H1 (cell line): ENCODE results near the gene LEMD2. TPM values are rescaled to one million over a fixed set of nuclear protein-coding genes. Genes with fewer than 3 reads are reported as not detected.

Experiments
- CTCF ChIA-PET: fragments of 300-600 bp; sonication (Branson Sonifier 250); formaldehyde crosslinking; loops from one replicate; lab custom pipeline; 2021; ENCODE audit not compliant: partially characterized antibody; lab: Charles Lee
- POLR2A ChIA-PET: fragments of 300-600 bp; sonication (Branson Sonifier 250); formaldehyde crosslinking; loops from one replicate; lab custom pipeline; 2021; ENCODE audit warnings: inconsistent platforms; ENCODE audit not compliant: partially characterized antibody; lab: Charles Lee
- DNase-seq, 2 experiments: peaks; one replicate each; pipeline versions ENCODE4 v3.0.0 to v3.0.0-alpha.2; 2010 to 2022; ENCODE audit warnings: low spot score in 2 of 2, low read depth in 1 of 2, mixed read lengths in 1 of 2
- FAIRE-seq: peaks from 2 replicates; lab custom pipeline; 2011; peaks lifted over from hg19 to GRCh38; lab: Jason Lieb, UNC
- H2AFZ ChIP-seq: 2 replicates; pipeline ENCODE4 v1.8.1; 2012; ENCODE audit warnings: low read length, inconsistent platforms
- H2AK5ac ChIP-seq: 2 replicates; pipeline ENCODE4 v1.6.1; 2013; ENCODE audit warnings: low read depth, low read length
- H2BK120ac ChIP-seq: replicated peaks from 2 replicates; pipeline ENCODE3; 2013; ENCODE audit warnings: low read depth, low read length, inconsistent platforms
- H2BK12ac ChIP-seq: 2 replicates; pipeline ENCODE4 v1.6.1; 2013; ENCODE audit warnings: low read depth, low read length
- H2BK15ac ChIP-seq: 2 replicates; pipeline ENCODE4 v1.6.1; 2013; ENCODE audit warnings: low read length
- H2BK20ac ChIP-seq: 2 replicates; pipeline ENCODE4 v1.6.1; 2013; ENCODE audit warnings: low read length
- H2BK5ac ChIP-seq: 2 replicates; pipeline ENCODE4 v1.6.1; 2013; ENCODE audit warnings: low read depth, low read length
- H3K14ac ChIP-seq: 2 replicates; pipeline ENCODE4 v1.6.1; 2013; ENCODE audit warnings: inconsistent platforms; ENCODE audit not compliant: insufficient read length
- H3K18ac ChIP-seq: 2 replicates; pipeline ENCODE4 v1.6.1; 2013; ENCODE audit warnings: low read length; ENCODE audit errors: extremely low read depth
- H3K23ac ChIP-seq: 2 replicates; pipeline ENCODE4 v1.6.1; 2013; ENCODE audit warnings: inconsistent platforms; ENCODE audit not compliant: insufficient read length
- H3K23me2 ChIP-seq: 2 replicates; pipeline ENCODE4 v1.6.1; 2013; ENCODE audit warnings: low read depth, low read length
- H3K27ac ChIP-seq: 2 replicates; pipeline ENCODE4 v1.6.1; 2011; ENCODE audit warnings: low read depth, low read length, inconsistent platforms
- H3K27me3 ChIP-seq, 4 experiments: replicated peaks in 1 of 4; 1 replicate in 1 of 4; 2 replicates in 3 of 4; pipeline versions ENCODE4 v1.6.1 to v1.8.1; 2011 to 2013; ENCODE audit warnings: low read length in 3 of 4, mild to moderate bottlenecking in 3 of 4, inconsistent platforms in 2 of 4, mixed read lengths in 2 of 4, moderate library complexity in 1 of 4; ENCODE audit not compliant: control insufficient read depth in 3 of 4, insufficient read depth in 3 of 4; ENCODE audit errors: extremely low read depth in 1 of 4
- H3K36me3 ChIP-seq, 4 experiments: 2 replicates each; pipeline versions ENCODE4 v1.6.1 to v1.8.1; 2011 to 2013; ENCODE audit warnings: mild to moderate bottlenecking in 4 of 4, low read length in 3 of 4, moderate library complexity in 2 of 4, control low read depth in 1 of 4, inconsistent platforms in 1 of 4; ENCODE audit not compliant: insufficient read depth in 4 of 4, control insufficient read depth in 2 of 4
- H3K4ac ChIP-seq: replicated peaks from 2 replicates; pipeline ENCODE3; 2013; ENCODE audit warnings: low read length, low read depth, mixed read lengths, inconsistent platforms; ENCODE audit not compliant: insufficient read length
- H3K4me1 ChIP-seq, 4 experiments: replicated peaks in 1 of 4; 1 replicate in 1 of 4; 2 replicates in 3 of 4; pipeline versions ENCODE4 v1.6.1 to v1.8.1; 2011 to 2013; ENCODE audit warnings: low read length in 3 of 4, inconsistent platforms in 2 of 4, mixed read lengths in 1 of 4; ENCODE audit not compliant: insufficient read depth in 4 of 4, control insufficient read depth in 3 of 4
- H3K4me2 ChIP-seq, 2 experiments: 2 replicates each; pipeline versions ENCODE4 v1.6.1 to v1.8.1; 2011 to 2013; ENCODE audit warnings: low read depth in 2 of 2, low read length in 2 of 2, control low read depth in 1 of 2, inconsistent platforms in 1 of 2, mild to moderate bottlenecking in 1 of 2; ENCODE audit not compliant: insufficient read depth in 1 of 2
- H3K4me3 ChIP-seq, 4 experiments: fragments of 200-600, 300-600 bp in 1 of 4; sonication (generic), shearing (Covaris generic), sonication (Bioruptor Twin) in 1 of 4; 2 replicates each; pipeline versions ENCODE4 v1.5.1 to v1.8.1; 2011 to 2016; ENCODE audit warnings: low read length in 4 of 4, low read depth in 3 of 4, control low read depth in 2 of 4, inconsistent platforms in 2 of 4, mild to moderate bottlenecking in 2 of 4, mixed read lengths in 1 of 4, moderate library complexity in 1 of 4; ENCODE audit not compliant: insufficient read depth in 2 of 4; ENCODE audit errors: extremely low read depth in 1 of 4
- H3K56ac ChIP-seq: replicated peaks from 2 replicates; pipeline ENCODE3; 2013; ENCODE audit warnings: low read depth, mild to moderate bottlenecking, mixed read lengths, low read length, inconsistent platforms; ENCODE audit not compliant: insufficient read length
- H3K79me1 ChIP-seq: 2 replicates; pipeline ENCODE4 v1.6.1; 2013; ENCODE audit warnings: low read depth, low read length, control low read depth
- H3K79me2 ChIP-seq, 2 experiments: 2 replicates each; pipeline versions ENCODE4 v1.6.1 to v1.8.1; 2012 to 2013; ENCODE audit warnings: low read length in 2 of 2, mild to moderate bottlenecking in 2 of 2, inconsistent platforms in 1 of 2; ENCODE audit not compliant: insufficient read depth in 2 of 2, control insufficient read depth in 1 of 2
- H3K9ac ChIP-seq, 4 experiments: replicated peaks in 1 of 4; 1 replicate in 1 of 4; 2 replicates in 3 of 4; pipeline versions ENCODE4 v1.6.1 to v1.8.1; 2011 to 2013; ENCODE audit warnings: low read depth in 3 of 4, low read length in 3 of 4, control low read depth in 2 of 4, mild to moderate bottlenecking in 2 of 4, moderate library complexity in 2 of 4, inconsistent platforms in 1 of 4; ENCODE audit errors: extremely low read depth in 1 of 4
- H3K9me3 ChIP-seq, 2 experiments: 2 replicates each; pipeline versions ENCODE4 v1.6.1 to v1.8.1; 2012 to 2013; ENCODE audit warnings: mild to moderate bottlenecking in 2 of 2, moderate library complexity in 2 of 2, control low read depth in 1 of 2, inconsistent platforms in 1 of 2, low read depth in 1 of 2, low read length in 1 of 2, mixed read lengths in 1 of 2; ENCODE audit not compliant: insufficient read depth in 2 of 2
- H4K20me1 ChIP-seq, 2 experiments: replicated peaks in 1 of 2; 2 replicates each; pipeline versions ENCODE3 to v1.8.1; 2011 to 2013; ENCODE audit warnings: inconsistent platforms in 2 of 2, low read length in 2 of 2, mild to moderate bottlenecking in 1 of 2; ENCODE audit not compliant: insufficient read depth in 2 of 2, control insufficient read depth in 1 of 2
- H4K5ac ChIP-seq: 2 replicates; pipeline ENCODE4 v1.6.1; 2013; ENCODE audit warnings: low read length, low read depth, mixed read lengths, inconsistent platforms; ENCODE audit not compliant: insufficient read length
- H4K8ac ChIP-seq: 2 replicates; pipeline ENCODE4 v1.8.0; 2013; ENCODE audit warnings: mild to moderate bottlenecking, moderate library complexity, low read length, inconsistent platforms; ENCODE audit not compliant: insufficient read depth; ENCODE audit errors: extremely low read depth
- H4K91ac ChIP-seq: replicated peaks from 2 replicates; pipeline ENCODE3; 2013; ENCODE audit warnings: low read length, mixed read lengths, inconsistent platforms; ENCODE audit not compliant: insufficient read length
- EP300 ChIP-seq, 2 experiments: IDR thresholded peaks; 1 replicate in 1 of 2; 2 replicates in 1 of 2; pipeline ENCODE4 v1.6.1; 2011 to 2012; ENCODE audit warnings: low read depth in 2 of 2, low read length in 2 of 2, mild to moderate bottlenecking in 2 of 2, borderline replicate concordance in 1 of 2, inconsistent platforms in 1 of 2, moderate library complexity in 1 of 2
- NANOG ChIP-seq: IDR thresholded peaks from 2 replicates; pipeline ENCODE4 v1.6.1; 2011; ENCODE audit warnings: low read length, low read depth, mild to moderate bottlenecking, inconsistent platforms; ENCODE audit not compliant: insufficient read depth, poor library complexity, severe bottlenecking
- PHF8 ChIP-seq: fragments of 200-600 bp; sonication (generic); conservative IDR thresholded peaks from 2 replicates; pipeline ENCODE4 v1.7.1; 2012; ENCODE audit warnings: low read depth, mild to moderate bottlenecking, inconsistent platforms, low read length, moderate library complexity
- POLR2AphosphoS5 ChIP-seq: IDR thresholded peaks from 2 replicates; pipeline ENCODE4 v1.6.1; 2011; ENCODE audit warnings: low read depth, low read length
- RAD21 ChIP-seq, 2 experiments: IDR thresholded peaks in 1 of 2; conservative IDR thresholded peaks in 1 of 2; 2 replicates each; pipeline ENCODE4 v1.6.1; 2011; ENCODE audit warnings: low read depth in 2 of 2, low read length in 2 of 2, improper control_type of control experiment in 1 of 2, inconsistent platforms in 1 of 2, mild to moderate bottlenecking in 1 of 2, moderate library complexity in 1 of 2
- SIX5 ChIP-seq: IDR thresholded peaks from 2 replicates; pipeline ENCODE4 v1.6.1; 2011; ENCODE audit warnings: mild to moderate bottlenecking, low read depth, low read length
- SRF ChIP-seq: IDR thresholded peaks from 2 replicates; pipeline ENCODE4 v1.6.1; 2011; ENCODE audit warnings: mild to moderate bottlenecking, low read depth, low read length, moderate library complexity
- WGBS, 2 experiments: shearing (Covaris generic) in 1 of 2; methylation state at CpG; one replicate each; pipeline versions ENCODE4 v1.1.6 to v1.1.7; 2013 to 2015; ENCODE audit warnings: low lambda C conversion rate in 2 of 2, mixed read lengths in 2 of 2, inconsistent platforms in 1 of 2, low coverage in 1 of 2, missing lambda C conversion rate in 1 of 2; ENCODE audit not compliant: insufficient replicate concordance in 2 of 2, insufficient coverage in 1 of 2, insufficient read length in 1 of 2; ENCODE audit errors: extremely low coverage in 1 of 2, missing lambda C conversion rate in 1 of 2; 5-methylcytosine and 5-hydroxymethylcytosine counted together
- polyA plus RNA-seq, 7 experiments: library from polyadenylated mRNA; depleted of rRNA in 3 of 7; stranded (reverse) in 5 of 7; unstranded in 2 of 7; fragments of >200 nt in 5 of 7; fragments of 200-250 nt in 2 of 7; gene quantifications; 1 replicate in 5 of 7; 2 replicates in 1 of 7; 4 replicates in 1 of 7; pipeline versions ENCODE4 v1.2.1 to v1.2.3, GENCODE V29; 2011 to 2013; ENCODE audit warnings: missing spikeins in 2 of 7, mixed read lengths in 2 of 7
- total RNA-seq: library from RNA; stranded (reverse); fragmentation: NEBNext Ultra II Directional; extraction: Animal tissue kit (Norgen Biotek cat#: 25700); gene quantifications from 2 replicates; pipeline ENCODE4 v1.2.1, GENCODE V29; 2021

Gene LEMD2
- total and polyA plus RNA-seq, 2 of the 8 experiments (the other 6 are each of a cell fraction or from before 2014, with no cell fraction given), result 32.7 to 57.3 TPM

GRCh38 chr6:33776764-33777163 is 12.2 kb downstream of the LEMD2 start:
- POLR2A ChIA-PET, result interaction anchor here (5.0 to 7.6 kb wide), 2 partner anchors 8 to 11 kb away, joined by 39 to 101 read pairs; partner anchors contain the start of gene LEMD2
- FAIRE-seq (no peak), DNase-seq (no peak)
- no peaks in the 10 kb centered on the region for H3K9me3 ChIP-seq
- CTCF ChIA-PET, result interaction anchor here (1.1 to 14.3 kb wide), 6 partner anchors 18 to 63 kb away, joined by 3 to 156 read pairs (median 4); no protein-coding TSS in a partner anchor
- no peak overlapping the region for H3K18ac ChIP-seq
- H3K4me3 ChIP-seq, result no peak overlapping the region
- peaks cover 0 to 6% of the 10 kb centered on the region in 2 experiments for H4K20me1 ChIP-seq
- H3K23ac ChIP-seq, result no peak overlapping the region
- H3K27me3 ChIP-seq, result no peaks in the 10 kb centered on the region
- no peak overlapping the region for H4K8ac ChIP-seq
- H2BK15ac ChIP-seq, result no peak overlapping the region
- H2BK5ac ChIP-seq, result no peak overlapping the region; the same call in 1 of the 2 replicates
- H4K5ac ChIP-seq, result no peak overlapping the region
- H3K23me2 ChIP-seq, result no peaks in the 10 kb centered on the region
- H3K79me1 ChIP-seq, result no peaks in the 10 kb centered on the region
- 92% methylated on average over 13 of the region's 13 CpGs; no CpG with 5 or more reads in 1 of the 2 experiments for WGBS, 2 experiments
- H3K79me2 ChIP-seq, result no peaks in the 10 kb centered on the region
- no peak overlapping the region for H2BK20ac ChIP-seq
- H3K36me3 ChIP-seq, result peaks cover 31 to 89% (median 54%) of the 10 kb centered on the region in 4 experiments
- H3K27ac ChIP-seq, result no peak overlapping the region
- H2AFZ ChIP-seq, result no peak overlapping the region
- H3K56ac ChIP-seq, result no peak overlapping the region
- no peak overlapping the region for H3K9ac ChIP-seq
- no peak overlapping the region for H2BK120ac ChIP-seq
- no peak overlapping the region for H4K91ac ChIP-seq
- no peak overlapping the region for H3K14ac ChIP-seq
- no peak overlapping the region for H2AK5ac ChIP-seq
- no peak for TF ChIP-seq PHF8
- TF ChIP-seq NANOG, result no peak
- TF ChIP-seq POLR2AphosphoS5, result no peak
- TF ChIP-seq EP300 (IDR thresholded peaks at IDR 0.05; ENCODE audit: borderline replicate concordance in 1 of 2, low read depth in 2 of 2, low read length in 2 of 2), result no peak
- no peak for TF ChIP-seq SRF
- no peak for TF ChIP-seq RAD21 (IDR thresholded peaks at IDR 0.05 in 1 of 2, conservative IDR thresholded peaks at IDR 0.05 in 1 of 2; ENCODE audit: low read depth in 2 of 2, low read length in 2 of 2)
- no peak for TF ChIP-seq SIX5
- no peak overlapping the region for H3K4me2 ChIP-seq
- H3K4me1 ChIP-seq, result peaks cover 13 to 41% (median 36%) of the 10 kb centered on the region in 4 experiments
- H3K4ac ChIP-seq, result no peak overlapping the region
- no peak overlapping the region for H2BK12ac ChIP-seq
